HG02759 (cell line): ENCODE results near the gene CCDC167.
"Not testable (repeated sequence)": the region's sequence is repeated elsewhere in the genome, so short reads cannot be mapped to it uniquely, and the experiment has no call there.

ENCODE experiments used
- ATAC-seq: cut with Tn5 transposase; IDR thresholded peaks from one replicate; pipeline ENCODE4 v1.9.1; 2021; ENCODE audit warnings: mild to moderate bottlenecking, moderate library complexity; ENCODE audit not compliant: unreplicated experiment

Gene CCDC167

DNA sequence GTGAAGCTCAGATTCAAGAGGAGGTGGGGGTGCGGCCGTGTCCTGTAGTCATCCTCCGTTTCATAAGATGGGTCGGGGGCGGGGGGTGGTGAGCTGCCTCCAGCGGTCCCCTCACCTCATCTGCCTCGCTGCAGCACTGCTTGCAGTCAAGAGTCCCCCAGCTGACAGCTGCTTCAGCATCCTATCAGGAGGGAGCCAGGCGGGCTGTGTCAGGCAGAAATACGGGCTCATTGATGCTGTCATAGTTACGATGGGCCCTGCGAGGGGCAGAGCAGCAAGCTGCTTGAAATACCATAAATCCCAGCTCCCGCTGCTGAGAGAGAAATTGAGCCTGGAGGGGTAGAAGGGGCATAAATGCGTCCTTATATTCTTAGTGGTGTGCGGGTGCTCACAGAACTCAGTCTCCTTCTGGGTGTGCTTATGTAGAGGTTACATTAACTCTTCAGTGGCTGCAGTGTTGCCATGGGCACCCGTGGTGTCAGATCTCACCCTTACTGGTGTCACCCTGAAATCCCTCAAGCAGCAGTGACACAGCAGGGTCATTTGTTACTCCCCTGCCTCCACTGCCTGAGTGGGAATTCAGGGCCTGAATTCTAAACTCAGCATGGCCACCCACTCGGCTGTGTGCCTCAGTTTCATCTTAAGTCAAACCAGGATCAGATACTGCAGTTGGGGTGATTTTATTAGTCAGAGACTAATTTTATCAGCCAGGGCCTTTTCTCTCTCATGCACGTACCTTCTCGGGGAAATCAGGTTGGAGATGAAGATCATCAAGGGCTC, 21.8 kb downstream of the CCDC167 start:
- ATAC-seq, result no peak

DNA sequence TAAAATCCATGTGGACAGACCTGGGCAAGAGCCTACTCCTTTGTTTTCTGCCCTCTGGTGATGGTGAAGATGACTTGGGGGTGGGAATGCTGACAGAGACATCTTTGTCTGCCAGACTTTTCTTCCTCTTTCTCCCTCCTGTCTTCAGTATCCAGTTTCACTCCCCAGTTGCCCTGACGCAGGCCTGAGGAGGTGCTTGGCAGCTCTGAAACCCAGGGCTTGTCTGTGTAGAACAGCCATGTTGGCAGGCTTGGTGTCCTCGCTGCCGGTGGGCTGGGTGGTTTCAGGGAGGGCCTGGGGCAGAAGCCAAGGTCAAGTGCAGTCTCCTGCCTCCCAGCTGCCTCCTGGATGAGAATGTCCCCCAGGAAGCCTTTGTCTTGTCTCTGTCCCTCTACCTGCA, 22.5 kb downstream of the CCDC167 start:
- no peak for ATAC-seq

- ATAC-seq, result no peak
Observed at GRCh38 chr6:37474316-37474715, 25.4 kb downstream of the CCDC167 start.

DNA sequence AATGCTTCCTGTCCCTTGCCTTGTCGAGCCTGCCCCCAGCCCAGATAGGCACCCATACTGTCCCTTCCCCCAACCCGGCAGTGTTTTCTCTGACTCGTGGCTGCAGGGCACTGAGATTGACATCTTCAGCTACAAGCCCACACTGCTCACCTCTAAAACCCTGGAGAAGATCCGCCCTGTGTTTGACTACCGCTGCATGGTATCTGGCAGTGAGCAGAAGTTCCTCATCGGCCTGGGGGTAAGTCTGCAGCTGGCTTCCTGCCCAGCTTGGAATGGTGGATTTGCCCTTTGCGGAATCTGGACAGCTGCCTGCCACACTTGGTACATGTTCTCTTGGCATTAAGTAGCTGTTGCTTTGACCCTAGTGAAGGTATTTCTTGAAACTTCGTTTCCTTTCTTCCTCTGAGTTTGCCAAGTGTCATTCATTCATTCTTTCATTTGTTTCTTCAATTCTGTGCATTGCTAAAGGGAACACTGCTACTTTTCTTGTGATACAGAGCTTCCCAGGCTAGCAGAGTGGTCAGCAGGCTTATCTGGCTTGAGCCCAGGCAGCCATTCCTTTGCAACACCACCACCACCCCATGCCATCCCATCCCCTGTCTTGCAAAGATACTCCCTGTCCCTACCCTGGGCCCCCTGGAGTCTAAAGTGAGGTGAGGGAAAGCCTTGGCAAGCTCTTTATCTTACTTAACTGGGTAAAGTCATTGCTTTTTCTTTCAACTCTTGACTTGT, 26.2 kb downstream of the CCDC167 start:
- ATAC-seq, result no peak

GRCh38 chr6:37467718-37468117, 32.0 kb downstream of the CCDC167 start:
- no peak for ATAC-seq

DNA sequence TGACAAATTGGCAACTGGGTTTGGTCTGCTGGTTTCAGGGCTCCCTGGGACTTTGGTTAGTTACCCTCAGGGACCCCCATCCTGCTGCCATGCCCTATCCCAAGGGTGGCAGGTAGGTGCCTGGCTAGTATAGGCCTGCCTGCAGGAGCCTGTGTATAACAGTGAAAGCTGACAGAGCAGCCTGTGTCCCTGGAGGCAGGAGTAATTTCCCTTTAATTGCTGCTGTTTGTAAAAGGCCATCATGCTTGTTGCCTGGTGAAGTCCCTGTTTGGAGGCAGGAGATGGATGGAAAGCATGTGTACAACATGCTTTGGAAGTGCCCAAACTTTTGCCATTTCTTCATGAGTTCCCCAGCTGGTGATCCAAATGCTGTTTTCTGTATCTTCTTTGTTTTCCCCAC, 36.6 kb downstream of the CCDC167 start:
- ATAC-seq, result no peak

DNA sequence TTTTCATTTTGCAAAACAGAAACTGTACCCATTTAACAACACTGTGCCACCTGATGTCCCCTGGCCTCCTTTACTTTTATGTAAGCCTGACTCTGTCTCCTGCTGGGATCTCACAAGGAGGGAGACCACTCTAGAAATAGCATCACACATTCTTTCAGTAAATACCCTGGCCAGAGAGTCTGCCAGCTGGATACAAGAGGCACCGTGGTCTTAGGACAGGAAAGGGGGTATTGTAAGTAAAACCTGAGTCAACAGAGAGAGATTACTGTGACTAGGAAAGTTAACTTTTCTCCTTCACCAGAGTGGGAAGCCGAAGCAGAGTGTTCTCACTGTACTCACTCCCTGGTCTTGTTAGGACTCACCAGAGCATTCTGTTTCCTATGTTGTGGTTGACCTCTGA, 38.9 kb downstream of the CCDC167 start:
- no peak for ATAC-seq

- ATAC-seq, result no peak
Observed at GRCh38 chr6:37459981-37460800, 39.5 kb downstream of the CCDC167 start.

DNA sequence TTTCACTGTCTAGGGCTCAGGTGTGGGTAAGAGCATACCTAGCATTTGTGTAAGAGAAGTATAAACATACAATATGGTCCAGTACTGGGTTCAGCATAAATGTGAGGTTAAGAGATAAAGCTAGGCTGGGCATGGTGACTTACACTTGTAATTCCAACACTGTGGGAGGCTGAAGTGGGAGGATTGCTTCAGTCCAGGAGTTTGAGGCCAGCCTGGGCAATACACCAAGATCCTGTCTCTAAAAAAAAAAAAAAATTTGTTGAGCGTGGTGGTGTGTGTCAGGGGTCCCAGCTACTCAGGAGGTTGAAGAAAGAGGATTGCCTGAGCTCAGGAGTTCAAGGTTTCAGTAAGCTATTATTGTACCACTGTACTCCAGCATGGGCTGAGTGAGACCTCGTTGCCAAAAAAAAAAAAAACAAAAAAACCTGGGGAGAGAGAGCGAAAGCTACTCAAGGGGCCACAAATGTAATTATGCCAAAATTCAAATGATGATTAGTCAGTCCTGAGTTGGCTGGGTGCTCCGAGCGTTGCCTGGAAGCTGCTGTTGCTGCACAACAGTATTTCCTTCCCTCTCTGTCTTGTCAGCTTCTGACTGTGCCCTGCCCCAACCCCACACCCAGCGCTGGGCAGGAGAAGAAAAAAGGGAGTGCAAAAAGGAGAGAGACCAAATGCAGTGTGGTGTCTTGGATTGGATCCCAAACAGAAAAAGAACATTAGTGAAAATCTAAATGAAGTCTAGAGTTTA, 42.7 kb downstream of the CCDC167 start:
- ATAC-seq, result no peak

DNA sequence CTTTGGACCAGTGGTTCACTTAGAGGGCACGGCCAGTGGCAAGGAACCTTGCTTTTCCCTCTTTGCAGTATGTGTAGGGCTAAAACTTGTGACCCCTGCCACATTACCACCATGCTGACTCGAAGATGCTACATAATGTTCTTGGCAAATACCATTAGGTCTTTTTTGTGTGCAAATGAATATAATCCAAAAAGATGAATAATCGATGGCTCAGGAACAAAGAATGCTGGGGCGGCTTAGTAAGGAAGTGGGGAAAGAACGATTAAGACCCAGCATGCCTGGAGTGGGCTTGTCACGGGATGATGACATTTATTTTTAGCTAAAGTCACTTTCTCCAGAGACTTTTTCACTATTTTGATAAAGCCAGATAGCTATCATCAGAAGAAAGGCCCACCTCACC, 43.6 kb downstream of the CCDC167 start:
- ATAC-seq, result no peak

- ATAC-seq, result no peak
Observed at GRCh38 chr6:37454420-37455140, 45.1 kb downstream of the CCDC167 start.

- no peak for ATAC-seq
Observed at GRCh38 chr6:37452522-37452921, 47.2 kb downstream of the CCDC167 start.

- no peak for ATAC-seq
Observed at GRCh38 chr6:37451441-37452193, 48.1 kb downstream of the CCDC167 start.

DNA sequence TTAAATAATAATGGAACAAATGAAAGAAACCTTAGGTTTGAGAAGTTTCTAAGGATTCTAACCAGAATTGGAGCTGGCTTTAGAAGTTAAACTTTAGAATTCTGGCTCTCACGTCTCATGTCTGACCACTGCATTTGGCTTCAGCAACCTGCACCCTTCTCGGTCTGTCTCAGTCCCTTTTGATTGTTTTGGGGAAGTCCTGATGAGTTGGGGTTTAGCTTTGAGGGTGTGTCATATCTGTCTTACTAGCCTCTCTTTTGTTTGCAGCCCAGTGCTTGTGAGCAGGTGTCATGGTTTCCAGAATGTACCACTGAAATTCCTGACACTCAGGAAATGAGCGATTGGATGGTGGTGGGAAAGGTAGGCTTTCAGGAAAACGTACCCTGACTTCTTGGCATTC, 49.7 kb downstream of the CCDC167 start:
- ATAC-seq, result no peak

- ATAC-seq, result not testable (repeated sequence)
Observed at GRCh38 chr6:37443216-37443542, 56.5 kb downstream of the CCDC167 start.

GRCh38 chr6:37442416-37443215, 57.1 kb downstream of the CCDC167 start:
- ATAC-seq, result no peak

GRCh38 chr6:37441651-37442050, 58.0 kb downstream of the CCDC167 start:
- no peak for ATAC-seq

GRCh38 chr6:37438930-37439329, 60.8 kb downstream of the CCDC167 start:
- no peak for ATAC-seq

- no peak for ATAC-seq
Observed at GRCh38 chr6:37435816-37436215, 63.9 kb downstream of the CCDC167 start.
